ENCODE measurements around the gene ERICH4. TPM values are rescaled to one million over a fixed set of nuclear protein-coding genes. Genes with fewer than 3 reads are reported as not detected.
"Not testable (repeated sequence)": the region's sequence is repeated elsewhere in the genome, so short reads cannot be mapped to it uniquely, and the experiment has no call there.

Gene ERICH4
- total RNA-seq, 3 donors from 2014 or later: not detected

- peaks cover 0 to 7% of the 10 kb centered on the region in 2 donors for H3K4me1 ChIP-seq
- H3K9me3 ChIP-seq: no peaks in the 10 kb centered on the region
- no peak overlapping the region for H3K27ac ChIP-seq
- intact Hi-C loops (cut with DNase I; ENCODE audit: low total_unique reads): no loop called here
- TF ChIP-seq POLR2AphosphoS5 (IDR thresholded peaks at IDR 0.05) (no peak), CTCF (IDR thresholded peaks at IDR 0.05) (no peak), POLR2A (IDR thresholded peaks at IDR 0.05) (no peak)
- no peak for DNase-seq (ENCODE audit: low spot score in 2 of 2)
- no peaks in the 10 kb centered on the region for H3K36me3 ChIP-seq
- H3K27me3 ChIP-seq: no peaks in the 10 kb centered on the region
- no peak overlapping the region for H3K4me3 ChIP-seq
Observed at GRCh38 chr19:41405776-41406175, 37.2 kb upstream of the ERICH4 start.

GRCh38 chr19:41407271-41407670 is 35.7 kb upstream of the ERICH4 start:
- peaks cover 0 to 11% of the 10 kb centered on the region in 2 donors for H3K4me1 ChIP-seq
- no peak overlapping the region for H3K27ac ChIP-seq

DNA sequence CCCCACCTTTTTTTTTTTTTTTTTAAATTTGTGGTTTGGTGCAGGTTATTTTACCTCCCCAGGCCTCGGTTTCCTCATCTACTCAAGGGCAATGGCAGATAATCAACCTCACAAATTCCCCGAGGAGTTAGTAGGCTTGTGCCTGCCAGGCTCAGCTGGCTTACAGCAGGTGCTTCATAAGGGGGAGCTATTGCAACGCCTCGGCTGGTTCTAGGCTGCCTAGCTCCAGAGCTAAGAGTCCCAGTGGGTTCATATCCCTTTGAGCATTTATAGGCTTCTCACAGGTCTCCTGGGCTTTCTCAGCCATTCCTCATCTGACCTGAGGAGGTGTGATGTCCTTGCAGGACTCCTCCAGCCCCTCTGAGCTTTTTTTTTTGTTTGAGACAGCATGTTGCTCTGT is 34.7 kb upstream of the ERICH4 start:
- intact Hi-C loops (cut with DNase I; ENCODE audit: low total_unique reads): no loop called here
- no peak overlapping the region for H3K4me3 ChIP-seq
- TF ChIP-seq POLR2AphosphoS5 (IDR thresholded peaks at IDR 0.05) (no peak), CTCF (IDR thresholded peaks at IDR 0.05) (no peak), POLR2A (IDR thresholded peaks at IDR 0.05) (no peak)
- peaks cover 0 to 11% of the 10 kb centered on the region in 2 donors for H3K4me1 ChIP-seq
- H3K9me3 ChIP-seq: no peaks in the 10 kb centered on the region
- no peak for DNase-seq (ENCODE audit: low spot score in 2 of 2)
- no peaks in the 10 kb centered on the region for H3K36me3 ChIP-seq
- H3K27me3 ChIP-seq: no peaks in the 10 kb centered on the region
- peak overlapping the region in 1 of 2 donors; percentile 78 for H3K27ac ChIP-seq

More at GRCh38 chr19:41407271-41407670, 35.7 kb upstream of the ERICH4 start:
- no peak for DNase-seq (ENCODE audit: low spot score in 2 of 2)
- Histone ChIP-seq H3K27me3 (no peaks in the 10 kb centered on the region), H3K9me3 (no peaks in the 10 kb centered on the region), H3K4me3 (no peak overlapping the region), H3K36me3 (no peaks in the 10 kb centered on the region)
- intact Hi-C loops (cut with DNase I; ENCODE audit: low total_unique reads): no loop called here
- TF ChIP-seq POLR2A (IDR thresholded peaks at IDR 0.05) (no peak), POLR2AphosphoS5 (IDR thresholded peaks at IDR 0.05) (no peak), CTCF (IDR thresholded peaks at IDR 0.05) (no peak)

DNA sequence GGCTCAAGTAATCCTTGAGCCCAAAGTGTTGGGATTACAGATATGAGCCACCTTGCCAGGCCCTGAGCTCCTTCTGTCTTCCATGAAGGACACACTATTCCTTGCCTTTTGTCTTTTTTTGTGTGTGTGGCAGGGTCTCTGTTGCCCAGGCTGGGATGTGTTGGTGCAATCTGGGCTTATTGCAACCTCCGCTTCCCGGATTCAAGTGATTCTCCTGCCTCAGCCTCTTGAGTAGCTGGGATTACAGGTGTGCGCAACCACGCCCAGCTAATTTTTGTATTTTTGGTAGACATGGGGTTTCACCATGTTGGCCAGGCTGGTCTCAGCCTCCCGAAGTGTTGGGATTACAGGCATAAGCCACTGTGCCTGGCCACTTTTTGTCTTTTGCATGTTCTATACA is 34.1 kb upstream of the ERICH4 start:
- DNase-seq (ENCODE audit: low spot score in 2 of 2); H3K4me3 ChIP-seq; H3K27me3 ChIP-seq; H3K9me3 ChIP-seq; intact Hi-C loops (cut with DNase I; ENCODE audit: low total_unique reads); H3K36me3 ChIP-seq: not testable (repeated sequence)
- Histone ChIP-seq H3K27ac (peak overlapping the region; percentile 78 to 81), H3K4me1 (peaks cover 0 to 11% of the 10 kb centered on the region in 2 donors)

DNA sequence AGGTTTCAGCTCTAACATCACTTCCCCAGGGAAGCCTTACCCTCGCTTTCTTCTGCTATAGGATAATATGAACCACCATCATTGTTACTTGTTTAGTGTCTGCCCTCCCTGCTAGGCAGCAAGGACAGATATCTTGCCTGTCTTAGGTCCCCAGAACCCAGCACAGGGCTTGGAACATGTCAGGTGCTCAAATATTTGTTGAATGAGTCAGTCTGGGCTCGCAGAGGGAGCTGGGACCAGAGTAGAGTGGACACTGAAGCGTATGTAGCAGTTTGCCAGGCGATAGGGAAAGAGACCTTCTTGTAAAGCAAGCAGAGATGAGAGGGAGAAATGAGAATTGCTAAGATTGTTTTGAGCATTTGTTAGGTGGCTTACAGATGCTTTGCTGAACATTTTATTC is 33.7 kb upstream of the ERICH4 start:
- no peaks in the 10 kb centered on the region for H3K9me3 ChIP-seq
- no peaks in the 10 kb centered on the region for H3K36me3 ChIP-seq
- H3K27ac ChIP-seq: peak overlapping the region; percentile 78 to 81
- TF ChIP-seq POLR2A (IDR thresholded peaks at IDR 0.05): no peak
- TF ChIP-seq CTCF (IDR thresholded peaks at IDR 0.05): no peak
- TF ChIP-seq POLR2AphosphoS5 (IDR thresholded peaks at IDR 0.05): no peak
- no peaks in the 10 kb centered on the region for H3K27me3 ChIP-seq
- peaks cover 0 to 11% of the 10 kb centered on the region in 2 donors for H3K4me1 ChIP-seq
- peak; percentile 59 to 65 for DNase-seq (ENCODE audit: low spot score in 2 of 2)
- no peak overlapping the region for H3K4me3 ChIP-seq
- intact Hi-C loops (cut with DNase I; ENCODE audit: low total_unique reads): no loop called here

Measured in breast epithelium (tissue), 4 donors.